Calu3 (cell line): ENCODE data around the gene RIBC2. TPM values are rescaled to one million over a fixed set of nuclear protein-coding genes. Genes with fewer than 3 reads are reported as not detected.
"Not testable (repeated sequence)": the region's sequence is repeated elsewhere in the genome, so short reads cannot be mapped to it uniquely, and the experiment has no call there.

ENCODE experiments used
- Bru-seq: library from RNA; stranded (reverse); fragments of 400-500 nt; gene quantifications from one replicate; lab custom pipeline; 2021; lab: Mats Ljungman, UMichigan
- BruChase-seq, 2 experiments: library from RNA; stranded (reverse); fragments of 400-500 nt; gene quantifications; one replicate each; lab custom pipeline; 2021; lab: Mats Ljungman, UMichigan
- BruUV-seq: library from RNA; stranded (reverse); fragments of 400-500 nt; replicated peaks from 2 replicates; lab custom pipeline; 2021; lab: Mats Ljungman, UMichigan
- CTCF ChIA-PET: fragments of 300-600 bp; sonication (Branson Sonifier 250); formaldehyde crosslinking; loops from one replicate; lab custom pipeline; 2022; ENCODE audit warnings: antibody characterized with exemption; lab: Charles Lee
- DNase-seq: peaks from one replicate; pipeline ENCODE4 v3.0.0; 2022
- H3K27ac Mint-ChIP-seq: one replicate; pipeline ENCODE4 v1.8.0; 2022; ENCODE audit warnings: mixed read lengths; ENCODE audit not compliant: unreplicated experiment
- H3K27me3 Mint-ChIP-seq: one replicate; pipeline ENCODE4 v1.8.0; 2022; ENCODE audit warnings: mixed read lengths; ENCODE audit not compliant: unreplicated experiment
- H3K36me3 Mint-ChIP-seq: one replicate; pipeline ENCODE4 v1.8.0; 2022; ENCODE audit warnings: mild to moderate bottlenecking, moderate library complexity, mixed read lengths; ENCODE audit not compliant: insufficient read depth, unreplicated experiment
- H3K4me1 Mint-ChIP-seq: one replicate; pipeline ENCODE4 v1.8.0; 2022; ENCODE audit warnings: mild to moderate bottlenecking, low read depth, mixed read lengths; ENCODE audit not compliant: unreplicated experiment
- H3K4me3 Mint-ChIP-seq: one replicate; pipeline ENCODE4 v1.8.0; 2022; ENCODE audit warnings: mild to moderate bottlenecking, low read depth, moderate library complexity, mixed read lengths; ENCODE audit not compliant: unreplicated experiment
- H3K9me3 Mint-ChIP-seq: one replicate; pipeline ENCODE4 v1.8.0; 2022; ENCODE audit warnings: low read depth, mixed read lengths; ENCODE audit not compliant: unreplicated experiment
- CTCF ChIP-seq: fragments of 200-600 bp; IDR thresholded peaks from one replicate; pipeline ENCODE4 v1.8.0; 2022; ENCODE audit warnings: antibody characterized with exemption; ENCODE audit not compliant: unreplicated experiment
- intact Hi-C: fragments of 100-400 bp; cut with micrococcal nuclease; formaldehyde crosslinking; loops from one replicate; pipeline ENCODE4 v1.10.0; 2022; ENCODE audit not compliant: unreplicated experiment
- long read RNA-seq: library from polyadenylated mRNA; stranded (forward); transcript quantifications from one replicate; pipeline ENCODE4 v2.0.0, GENCODE V29; 2022
- total RNA-seq: library from RNA; stranded (reverse); gene quantifications from 2 replicates; pipeline ENCODE4 v1.2.3, GENCODE V29; 2022

The RIBC2 gene
- total RNA-seq (4.5 and 5.6 TPM in 2 replicates), Bru-seq, nascent RNA (percentile 47 among the genes with signal in this experiment), BruChase-seq, experiment 1, labeled RNA remaining after a 6-hour chase (percentile 39 among the genes with signal in this experiment), BruChase-seq, experiment 2, labeled RNA remaining after a 2-hour chase (percentile 43 among the genes with signal in this experiment)
- long read RNA-seq, partial matches to known transcripts: 0 of 1 reads
- long read RNA-seq, other reads (novel, unspliced or antisense): 0 of 1 reads

- no peak for TF ChIP-seq CTCF
- Mint-ChIP-seq H3K27me3 (no peaks in the 10 kb centered on the region), H3K9me3 (no peaks in the 10 kb centered on the region), H3K4me1 (no peaks in the 10 kb centered on the region), H3K36me3 (peaks cover 9% of the 10 kb centered on the region), H3K4me3 (peak within 1 kb of the TSS; percentile 71), H3K27ac (peak within 1 kb of the TSS; percentile 67)
- intact Hi-C loops: no loop called here
- BruUV-seq: TSS peak; percentile 82
- CTCF ChIA-PET: no interaction called here
- peak; percentile 83 for DNase-seq
These were observed at the start of gene RIBC2, which contains the start of gene SMC1B for GRCh38 chr22:45413368-45414211. Gene RIBC2, plus strand, starts transcription at chr22:45413693. Its CDS starts 194 bp downstream, at chr22:45413887. Gene SMC1B, minus strand, starts transcription at chr22:45413599. Its CDS starts 32 bp downstream, at chr22:45413567.

GRCh38 chr22:45366713-45367112, 46.8 kb upstream of the RIBC2 start:
- intact Hi-C loops: no loop called here
- H3K9me3 Mint-ChIP-seq: peaks cover 4% of the 10 kb centered on the region
- no peak for DNase-seq
- no peaks in the 10 kb centered on the region for H3K36me3 Mint-ChIP-seq
- no peak overlapping the region for H3K4me3 Mint-ChIP-seq
- peaks cover 53% of the 10 kb centered on the region for H3K27me3 Mint-ChIP-seq
- TF ChIP-seq CTCF: no peak
- no TSS peak for BruUV-seq
- no peaks in the 10 kb centered on the region for H3K4me1 Mint-ChIP-seq
- H3K27ac Mint-ChIP-seq: no peak overlapping the region
- CTCF ChIA-PET: no interaction called here

- DNase-seq, H3K4me3 Mint-ChIP-seq, intact Hi-C loops, H3K27me3 Mint-ChIP-seq, H3K27ac Mint-ChIP-seq, H3K4me1 Mint-ChIP-seq, BruUV-seq, H3K36me3 Mint-ChIP-seq, H3K9me3 Mint-ChIP-seq: not testable (repeated sequence)
- CTCF ChIA-PET: interaction anchor here (0.7 to 1.1 kb wide), 2 partner anchors 38 to 176 kb away, joined by 3 to 4 read pairs; no protein-coding TSS in a partner anchor
These were observed 39.9 kb upstream of the RIBC2 start for GRCh38 chr22:45373592-45373991.

GRCh38 chr22:45376009-45376408, 37.5 kb upstream of the RIBC2 start:
- H3K9me3 Mint-ChIP-seq: no peaks in the 10 kb centered on the region
- no peak for DNase-seq
- peaks cover 3% of the 10 kb centered on the region for H3K27me3 Mint-ChIP-seq
- H3K4me1 Mint-ChIP-seq: no peaks in the 10 kb centered on the region
- BruUV-seq: no TSS peak
- CTCF ChIA-PET: no interaction called here
- H3K36me3 Mint-ChIP-seq: no peaks in the 10 kb centered on the region
- intact Hi-C loops: no loop called here
- no peak overlapping the region for H3K27ac Mint-ChIP-seq
- no peak overlapping the region for H3K4me3 Mint-ChIP-seq
- TF ChIP-seq CTCF: no peak
